GM12878 (cell line): ENCODE measurements around the gene RNF152. TPM values are rescaled to one million over a fixed set of nuclear protein-coding genes. Genes with fewer than 3 reads are reported as not detected.

Experiments
- ATAC-seq: fragments of 200-7000 bp; cut with Tn5 transposase; 3 replicates; pipeline ENCODE4 v1.9.1; 2020; ENCODE audit warnings: mild to moderate bottlenecking, moderate library complexity
- BruUV-seq: library from RNA; stranded (reverse); fragments of 400-500 nt; replicated peaks from 2 replicates; lab custom pipeline; 2021; lab: Mats Ljungman, UMichigan
- CTCF ChIA-PET: fragments of 300-600 bp; sonication (Branson Sonifier 250); formaldehyde crosslinking; extraction: SDS; loops from one replicate; lab custom pipeline; 2021; ENCODE audit warnings: inconsistent platforms; lab: Yijun Ruan, JAX
- POLR2A ChIA-PET: fragments of 350-600 bp; formaldehyde crosslinking; extraction: SDS; loops from one replicate; lab custom pipeline; 2021; ENCODE audit warnings: inconsistent platforms; lab: Charles Lee
- RAD21 ChIA-PET: fragments of 300-600 bp; sonication (Branson Sonifier 250); formaldehyde crosslinking; loops from one replicate; lab custom pipeline; 2023; ENCODE audit warnings: antibody characterized with exemption; ENCODE audit not compliant: unreplicated experiment; lab: Charles Lee
- SMC1A ChIA-PET: fragments of 300-600 bp; sonication (Branson Sonifier 250); formaldehyde crosslinking; loops from one replicate; lab custom pipeline; 2023; ENCODE audit not compliant: unreplicated experiment, uncharacterized antibody; lab: Charles Lee
- DNase-seq: peaks from one replicate; pipeline ENCODE4 v3.0.0-alpha.2; 2011; ENCODE audit warnings: low read depth, low spot score
- FAIRE-seq: peaks from 3 replicates; lab custom pipeline; 2011; peaks lifted over from hg19 to GRCh38; lab: Jason Lieb, UNC
- H2AFZ ChIP-seq: 2 replicates; pipeline ENCODE4 v1.6.0; 2011; ENCODE audit warnings: low read depth, low read length, control low read depth; ENCODE audit not compliant: control insufficient read depth
- H3K27ac ChIP-seq: 2 replicates; pipeline ENCODE4 v1.5.1; 2011; ENCODE audit warnings: control low read depth; ENCODE audit not compliant: control insufficient read depth, insufficient read depth
- H3K27me3 ChIP-seq, 2 experiments: replicated peaks in 1 of 2; 2 replicates each; pipeline versions ENCODE4 v1.6.0 to v1.6.1; 2011; ENCODE audit warnings: low read length in 1 of 2; ENCODE audit not compliant: control insufficient read depth in 2 of 2, insufficient read depth in 2 of 2
- H3K36me3 ChIP-seq, 2 experiments: 2 replicates each; pipeline ENCODE4 v1.5.1; 2011; ENCODE audit warnings: low read length in 1 of 2; ENCODE audit not compliant: control insufficient read depth in 2 of 2, insufficient read depth in 2 of 2
- H3K4me1 ChIP-seq: 2 replicates; pipeline ENCODE4 v1.6.1; 2011; ENCODE audit warnings: mild to moderate bottlenecking, low read length, moderate library complexity, mixed read lengths; ENCODE audit not compliant: control insufficient read depth, insufficient read depth
- H3K4me2 ChIP-seq: 2 replicates; pipeline ENCODE4 v1.6.0; 2011; ENCODE audit warnings: control low read depth; ENCODE audit not compliant: control insufficient read depth, insufficient read depth
- H3K4me3 ChIP-seq: fragments of 200-600 bp; sonication (generic); 2 replicates; pipeline ENCODE4 v1.5.1; 2016
- H3K79me2 ChIP-seq: 2 replicates; pipeline ENCODE4 v1.6.0; 2011; ENCODE audit warnings: low read length; ENCODE audit not compliant: control insufficient read depth, insufficient read depth
- H3K9ac ChIP-seq: 2 replicates; pipeline ENCODE4 v1.8.0; 2011; ENCODE audit warnings: low read length, control low read depth, mixed read lengths; ENCODE audit not compliant: control insufficient read depth, insufficient read depth
- H3K9me3 ChIP-seq: replicated peaks from 3 replicates; pipeline ENCODE4 v1.5.1; 2011; ENCODE audit warnings: mild to moderate bottlenecking, low read length; ENCODE audit not compliant: control insufficient read depth, insufficient read depth
- H4K20me1 ChIP-seq: 2 replicates; pipeline ENCODE4 v1.6.0; 2011; ENCODE audit not compliant: control insufficient read depth, insufficient read depth
- BRCA1 ChIP-seq: IDR thresholded peaks from 2 replicates; pipeline ENCODE4 v1.6.1; 2011; ENCODE audit warnings: low read depth, low read length, improper control_type of control experiment
- CHD1 ChIP-seq: IDR thresholded peaks from 2 replicates; pipeline ENCODE4 v1.6.1; 2012; ENCODE audit warnings: low read depth, low read length, improper control_type of control experiment
- EP300 ChIP-seq, 2 experiments: fragments of 150-350 bp in 1 of 2; IDR thresholded peaks; 2 replicates each; pipeline ENCODE4 v1.6.1; 2011 to 2012; ENCODE audit warnings: low read depth in 2 of 2, low read length in 2 of 2, borderline replicate concordance in 1 of 2, improper control_type of control experiment in 1 of 2, inconsistent platforms in 1 of 2; ENCODE audit not compliant: control insufficient read depth in 1 of 2
- FOXK2 ChIP-seq: fragments of 450-650 bp; IDR thresholded peaks from 2 replicates; pipeline ENCODE4 v1.6.1; 2017; ENCODE audit warnings: mild to moderate bottlenecking, moderate library complexity
- IRF4 ChIP-seq: IDR thresholded peaks from 2 replicates; pipeline ENCODE4 v1.6.1; 2011; ENCODE audit warnings: low read depth, low read length
- NR2F1 ChIP-seq: fragments of 450-650 bp; conservative IDR thresholded peaks from 2 replicates; pipeline ENCODE4 v1.6.1; 2017; ENCODE audit warnings: mild to moderate bottlenecking
- SMAD1 ChIP-seq: fragments of 450-650 bp; IDR thresholded peaks from 2 replicates; pipeline ENCODE4 v1.6.1; 2018; ENCODE audit warnings: mild to moderate bottlenecking, low read depth; ENCODE audit not compliant: partially characterized antibody
- STAT3 ChIP-seq: IDR thresholded peaks from 2 replicates; pipeline ENCODE4 v1.6.1; 2011; ENCODE audit warnings: low read depth, low read length, improper control_type of control experiment
- TAF1 ChIP-seq: IDR thresholded peaks from 2 replicates; pipeline ENCODE4 v1.6.1; 2011; ENCODE audit warnings: mild to moderate bottlenecking, low read depth, low read length, borderline replicate concordance
- TCF12 ChIP-seq: IDR thresholded peaks from 2 replicates; pipeline ENCODE4 v1.6.1; 2011; ENCODE audit warnings: low read depth, mild to moderate bottlenecking, low read length
- YY1 ChIP-seq: IDR thresholded peaks from 2 replicates; pipeline ENCODE4 v1.6.1; 2011; ENCODE audit warnings: low read depth, mild to moderate bottlenecking, low read length
- ZBTB40 ChIP-seq: fragments of 450-650 bp; IDR thresholded peaks from 2 replicates; pipeline ENCODE4 v1.6.1; 2016; ENCODE audit warnings: mild to moderate bottlenecking, moderate library complexity, borderline replicate concordance
- WGBS: methylation state at CpG from one replicate; pipeline ENCODE4 v1.1.6; 2016; ENCODE audit warnings: low lambda C conversion rate; ENCODE audit not compliant: insufficient replicate concordance, insufficient coverage; ENCODE audit errors: missing lambda C conversion rate; 5-methylcytosine and 5-hydroxymethylcytosine counted together
- in situ Hi-C: fragments of 300-500 bp; cut with MboI; formaldehyde crosslinking; loops from 9 replicates; pipeline ENCODE4 v1.14.3; 2018; ENCODE audit warnings: mixed read lengths
- intact Hi-C: fragments of 100-400 bp; cut with micrococcal nuclease; formaldehyde crosslinking; loops from one replicate; pipeline ENCODE4 v1.14.2; 2022; ENCODE audit not compliant: unreplicated experiment
- polyA plus RNA-seq, 11 experiments: library from polyadenylated mRNA; depleted of rRNA in 4 of 11; unstranded in 6 of 11; stranded (reverse) in 5 of 11; fragments of >200 nt; fragmentation: Nextera tagmentation in 4 of 11; fragmentation: Illumina TruSeq in 1 of 11; extraction: Ambion mirVana in 4 of 11; extraction: Trizol in 1 of 11; gene quantifications; 1 replicate in 1 of 11; 2 replicates in 10 of 11; pipeline versions ENCODE4 v1.2.1 to v1.2.3, GENCODE V29; 2011 to 2016; ENCODE audit warnings: inconsistent platforms in 2 of 11, missing spikeins in 2 of 11, low read depth in 1 of 11
- total RNA-seq, 4 experiments: library from RNA; depleted of rRNA in 3 of 4; stranded (reverse); fragments of >200 nt in 3 of 4; fragmentation: Illumina TruSeq in 1 of 4; extraction: Trizol in 1 of 4; gene quantifications; 2 replicates each; pipeline versions ENCODE4 v1.2.1 to v1.2.3, GENCODE V29; 2013 to 2021

Gene RNF152
- total and polyA plus RNA-seq, 10 of the 15 experiments (the other 5 are each of a cell fraction or from before 2014, with no cell fraction given): under 0.01 to 0.07 (median 0.03) TPM; not detected in 7

- Histone ChIP-seq H3K9ac (no peak overlapping the region), H2AFZ (no peak overlapping the region), H3K27ac (no peak overlapping the region), H4K20me1 (no peaks in the 10 kb centered on the region), H3K27me3 (no peaks in the 10 kb centered on the region), H3K4me2 (no peak overlapping the region), H3K4me1 (no peaks in the 10 kb centered on the region), H3K36me3 (no peaks in the 10 kb centered on the region), H3K4me3 (no peak overlapping the region), H3K79me2 (no peaks in the 10 kb centered on the region), H3K9me3 (peaks cover 1% of the 10 kb centered on the region; the same call in 2 of the 3 replicates)
- no peak for TF ChIP-seq IRF4
- TF ChIP-seq STAT3: no peak
- TF ChIP-seq SMAD1: no peak
- no peak for TF ChIP-seq TCF12
- no peak for TF ChIP-seq ZBTB40
- TF ChIP-seq BRCA1: no peak
- no peak for TF ChIP-seq YY1
- TF ChIP-seq CHD1: no peak
- TF ChIP-seq NR2F1: no peak
- no peak for TF ChIP-seq TAF1
- TF ChIP-seq FOXK2: no peak
- no peak for TF ChIP-seq EP300 (IDR thresholded peaks at IDR 0.05; ENCODE audit: borderline replicate concordance in 1 of 2, control insufficient read depth in 1 of 2, low read depth in 2 of 2, low read length in 2 of 2)
- intact Hi-C loops: no loop called here
- DNase-seq (no peak), FAIRE-seq (no peak), ATAC-seq (no peak)
- ChIA-PET RAD21 (no interaction called here), CTCF (no interaction called here), POLR2A (no interaction called here), SMC1A (no interaction called here)
- WGBS: 42% methylated on average over 3 of the region's 3 CpGs
- in situ Hi-C loops: no loop called here
- no TSS peak for BruUV-seq
These were observed 122.5 kb downstream of the RNF152 start for GRCh38 chr18:61770279-61770678.
